DND-41 (cell line): Measurements from ENCODE around the gene OPCML.

ENCODE experiments used
- EZH2 ChIP-seq: IDR thresholded peaks from 3 replicates; pipeline ENCODE4 v1.6.1; 2012; ENCODE audit warnings: borderline replicate concordance, low read depth, mild to moderate bottlenecking, moderate library complexity, low read length, inconsistent platforms; ENCODE audit not compliant: severe bottlenecking
- TF ChIP-seq, protein P1 (sequence below): IDR thresholded peaks from 2 replicates; pipeline ENCODE4 v1.5.1; 2012; ENCODE audit warnings: borderline replicate concordance, low read length, moderate library complexity, mild to moderate bottlenecking; ENCODE audit not compliant: poor library complexity, severe bottlenecking; ENCODE audit errors: extremely low read depth

DNA sequence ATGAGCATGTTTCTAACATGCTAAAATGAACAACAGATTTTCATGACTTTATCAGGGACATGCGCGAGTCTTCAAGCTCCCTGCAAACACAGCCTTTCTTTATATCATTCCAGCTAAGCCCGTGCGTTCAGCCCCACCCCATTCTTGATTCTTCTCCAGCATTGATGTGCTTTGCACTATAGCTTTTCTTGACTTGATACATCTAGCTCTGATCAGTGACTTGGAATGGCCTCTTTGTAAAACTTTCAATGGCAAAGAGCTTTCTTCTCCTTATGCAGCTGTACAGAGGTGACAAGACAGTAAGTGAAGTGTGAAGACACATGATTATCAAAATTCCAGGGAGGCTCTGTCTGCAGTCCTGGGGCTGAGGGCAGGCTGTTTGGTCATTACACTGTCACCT, 561.0 kb downstream of the OPCML start:
- no peak for TF ChIP-seq EZH2
- TF ChIP-seq, protein P1, sequence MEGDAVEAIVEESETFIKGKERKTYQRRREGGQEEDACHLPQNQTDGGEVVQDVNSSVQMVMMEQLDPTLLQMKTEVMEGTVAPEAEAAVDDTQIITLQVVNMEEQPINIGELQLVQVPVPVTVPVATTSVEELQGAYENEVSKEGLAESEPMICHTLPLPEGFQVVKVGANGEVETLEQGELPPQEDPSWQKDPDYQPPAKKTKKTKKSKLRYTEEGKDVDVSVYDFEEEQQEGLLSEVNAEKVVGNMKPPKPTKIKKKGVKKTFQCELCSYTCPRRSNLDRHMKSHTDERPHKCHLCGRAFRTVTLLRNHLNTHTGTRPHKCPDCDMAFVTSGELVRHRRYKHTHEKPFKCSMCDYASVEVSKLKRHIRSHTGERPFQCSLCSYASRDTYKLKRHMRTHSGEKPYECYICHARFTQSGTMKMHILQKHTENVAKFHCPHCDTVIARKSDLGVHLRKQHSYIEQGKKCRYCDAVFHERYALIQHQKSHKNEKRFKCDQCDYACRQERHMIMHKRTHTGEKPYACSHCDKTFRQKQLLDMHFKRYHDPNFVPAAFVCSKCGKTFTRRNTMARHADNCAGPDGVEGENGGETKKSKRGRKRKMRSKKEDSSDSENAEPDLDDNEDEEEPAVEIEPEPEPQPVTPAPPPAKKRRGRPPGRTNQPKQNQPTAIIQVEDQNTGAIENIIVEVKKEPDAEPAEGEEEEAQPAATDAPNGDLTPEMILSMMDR: no peak
